Measurements from ENCODE around the gene CCDC194. TPM values are rescaled to one million over a fixed set of nuclear protein-coding genes. Genes with fewer than 3 reads are reported as not detected.

CCDC194 gene
- total and polyA plus RNA-seq, 2 of the 13 experiments (the other 11 are each of a cell fraction or from before 2014, with no cell fraction given) = 0.13 to 0.21 TPM

- TF ChIP-seq MYPOP (CRISPR knock-in tag; IDR thresholded peaks at IDR 0.05) = no peak
- 0 out of 2 replicates have a peak, but pooled peaks have one; percentile 30 for TF ChIP-seq ZNF138 (CRISPR knock-in tag; IDR thresholded peaks at IDR 0.05; ENCODE audit: low read depth)
- no peak for TF ChIP-seq MNT (IDR thresholded peaks at IDR 0.05)
- TF ChIP-seq ZNF543 (CRISPR knock-in tag; IDR thresholded peaks at IDR 0.05) = no peak
- TF ChIP-seq MAZ (IDR thresholded peaks at IDR 0.05; ENCODE audit: borderline replicate concordance, low read depth, low read length) = no peak
- TF ChIP-seq MAZ (CRISPR knock-in tag; IDR thresholded peaks at IDR 0.05; ENCODE audit: low read depth) = no peak
- TF ChIP-seq ZFAT (CRISPR knock-in tag; conservative IDR thresholded peaks at IDR 0.05) = no peak
- TF ChIP-seq ZNF776 (CRISPR knock-in tag; IDR thresholded peaks at IDR 0.05) = no peak
- TF ChIP-seq XRCC5 (optimal IDR thresholded peaks at IDR 0.05; ENCODE audit: low read length) = no peak
- TF ChIP-seq AHR (CRISPR knock-in tag; IDR thresholded peaks at IDR 0.05) = no peak
- TF ChIP-seq HNRNPK (IDR thresholded peaks at IDR 0.05; ENCODE audit: low read depth, low read length, poor library complexity, severe bottlenecking) = no peak
- no peak for TF ChIP-seq MED8 (CRISPR knock-in tag; IDR thresholded peaks at IDR 0.05; ENCODE audit: insufficient replicate concordance)
- TF ChIP-seq NFE2L2 (IDR thresholded peaks at IDR 0.05; ENCODE audit: low read length) = no peak
- TF ChIP-seq ZNF792 (CRISPR knock-in tag; IDR thresholded peaks at IDR 0.05) = no peak
- TF ChIP-seq NR2F6 (IDR thresholded peaks at IDR 0.05) = no peak
- TF ChIP-seq NR2F6 (CRISPR knock-in tag; IDR thresholded peaks at IDR 0.05) = no peak
- TF ChIP-seq ZNF263 (CRISPR knock-in tag; IDR thresholded peaks at IDR 0.05) = peak; percentile 98
- TF ChIP-seq CHD2 (IDR thresholded peaks at IDR 0.05; ENCODE audit: low read depth, low read length) = no peak
- no peak for TF ChIP-seq ZNF512B (CRISPR knock-in tag; IDR thresholded peaks at IDR 0.05; ENCODE audit: borderline replicate concordance)
- TF ChIP-seq AHDC1 (CRISPR knock-in tag; IDR thresholded peaks at IDR 0.05; ENCODE audit: borderline replicate concordance) = no peak
- no peak for TF ChIP-seq ZNF564 (CRISPR knock-in tag; IDR thresholded peaks at IDR 0.05)
- no peak for TF ChIP-seq U2AF1 (optimal IDR thresholded peaks at IDR 0.05; ENCODE audit: low read depth, low read length)
Measured at GRCh38 chr19:17420475-17420924, 26.5 kb upstream of the CCDC194 start (continued).
